ENCODE results near the gene STK39.
"Not testable (repeated sequence)": the region's sequence is repeated elsewhere in the genome, so short reads cannot be mapped to it uniquely, and the experiment has no call there.

Gene STK39

GRCh38 chr2:168278424-168278888 lies 31.1 kb upstream of the STK39 start:
- FAIRE-seq (peak; percentile 76), DNase-seq (ENCODE audit: insufficient read length, low spot score) (no peak)
- TF ChIP-seq CTCF (IDR thresholded peaks at IDR 0.05; ENCODE audit: insufficient read depth, missing control alignments) = no peak

GRCh38 chr2:168277276-168277675 lies 29.9 kb upstream of the STK39 start:
- FAIRE-seq = no peak

GRCh38 chr2:168272225-168272624 lies 24.8 kb upstream of the STK39 start:
- FAIRE-seq = no peak

More at GRCh38 chr2:168277276-168277675, 29.9 kb upstream of the STK39 start:
- no peak for DNase-seq (ENCODE audit: insufficient read length, low spot score)
- TF ChIP-seq CTCF (IDR thresholded peaks at IDR 0.05; ENCODE audit: insufficient read depth, missing control alignments) = no peak

GRCh38 chr2:168262926-168263325 lies 15.5 kb upstream of the STK39 start:
- FAIRE-seq; DNase-seq (ENCODE audit: insufficient read length, low spot score): not testable (repeated sequence)

More at GRCh38 chr2:168272225-168272624, 24.8 kb upstream of the STK39 start:
- TF ChIP-seq CTCF (IDR thresholded peaks at IDR 0.05; ENCODE audit: insufficient read depth, missing control alignments) = no peak
- no peak for DNase-seq (ENCODE audit: insufficient read length, low spot score)

- no peak for FAIRE-seq
- DNase-seq (ENCODE audit: insufficient read length, low spot score) = no peak
- TF ChIP-seq CTCF (IDR thresholded peaks at IDR 0.05; ENCODE audit: insufficient read depth, missing control alignments) = no peak
Measured at GRCh38 chr2:168256448-168256847, 9.1 kb upstream of the STK39 start.

- TF ChIP-seq CTCF (IDR thresholded peaks at IDR 0.05; ENCODE audit: insufficient read depth, missing control alignments) = no peak
- DNase-seq (ENCODE audit: insufficient read length, low spot score) (no peak), FAIRE-seq (no peak)
Measured at GRCh38 chr2:168255866-168256265, 8.5 kb upstream of the STK39 start.

GRCh38 chr2:168255103-168255502 lies 7.7 kb upstream of the STK39 start:
- DNase-seq (ENCODE audit: insufficient read length, low spot score) (no peak), FAIRE-seq (no peak)
- no peak for TF ChIP-seq CTCF (IDR thresholded peaks at IDR 0.05; ENCODE audit: insufficient read depth, missing control alignments)
